Mesodermal cell (in vitro differentiated cells): ENCODE results near the gene IL1RL1. TPM values are rescaled to one million over a fixed set of nuclear protein-coding genes. Genes with fewer than 3 reads are reported as not detected.
A peak's percentile ranks its signal among the peaks of the same experiment; 100 is the strongest.

Source experiments
- H3K27ac ChIP-seq: 2 replicates; pipeline ENCODE4 v1.7.0; 2013; ENCODE audit warnings: mild to moderate bottlenecking, low read depth, low read length, moderate library complexity; ENCODE audit not compliant: severe bottlenecking
- H3K36me3 ChIP-seq: 2 replicates; pipeline ENCODE4 v1.7.1; 2013; ENCODE audit warnings: mild to moderate bottlenecking, low read length, moderate library complexity; ENCODE audit not compliant: control insufficient read depth, insufficient read depth
- H3K4me1 ChIP-seq: one replicate; pipeline ENCODE4 v1.7.1; 2013; ENCODE audit warnings: mild to moderate bottlenecking, low read length; ENCODE audit not compliant: insufficient read depth, control insufficient read depth, poor library complexity, severe bottlenecking
- H3K4me3 ChIP-seq: 2 replicates; pipeline ENCODE4 v1.7.0; 2013; ENCODE audit warnings: low read length, control low read depth, mild to moderate bottlenecking; ENCODE audit not compliant: insufficient read depth, poor library complexity, severe bottlenecking; ENCODE audit errors: extremely low read depth
- H3K9me3 ChIP-seq: 2 replicates; pipeline ENCODE4 v1.7.1; 2013; ENCODE audit warnings: mild to moderate bottlenecking, low read length, moderate library complexity; ENCODE audit not compliant: control insufficient read depth
- WGBS, 2 experiments: methylation state at CpG; one replicate each; pipeline ENCODE4 v1.1.5; 2013; ENCODE audit warnings: missing lambda C conversion rate in 2 of 2; ENCODE audit not compliant: insufficient coverage in 2 of 2; 5-methylcytosine and 5-hydroxymethylcytosine counted together
- polyA plus RNA-seq, 2 experiments: library from polyadenylated mRNA; stranded (reverse); fragments of 50-300 nt; gene quantifications; one replicate each; pipeline ENCODE4 v1.2.3, GENCODE V29; 2013

Gene IL1RL1
- polyA plus RNA-seq (2013, experiment 1 of 2): 2.6 TPM
- 1.4 TPM for polyA plus RNA-seq (2013, experiment 2 of 2)

DNA sequence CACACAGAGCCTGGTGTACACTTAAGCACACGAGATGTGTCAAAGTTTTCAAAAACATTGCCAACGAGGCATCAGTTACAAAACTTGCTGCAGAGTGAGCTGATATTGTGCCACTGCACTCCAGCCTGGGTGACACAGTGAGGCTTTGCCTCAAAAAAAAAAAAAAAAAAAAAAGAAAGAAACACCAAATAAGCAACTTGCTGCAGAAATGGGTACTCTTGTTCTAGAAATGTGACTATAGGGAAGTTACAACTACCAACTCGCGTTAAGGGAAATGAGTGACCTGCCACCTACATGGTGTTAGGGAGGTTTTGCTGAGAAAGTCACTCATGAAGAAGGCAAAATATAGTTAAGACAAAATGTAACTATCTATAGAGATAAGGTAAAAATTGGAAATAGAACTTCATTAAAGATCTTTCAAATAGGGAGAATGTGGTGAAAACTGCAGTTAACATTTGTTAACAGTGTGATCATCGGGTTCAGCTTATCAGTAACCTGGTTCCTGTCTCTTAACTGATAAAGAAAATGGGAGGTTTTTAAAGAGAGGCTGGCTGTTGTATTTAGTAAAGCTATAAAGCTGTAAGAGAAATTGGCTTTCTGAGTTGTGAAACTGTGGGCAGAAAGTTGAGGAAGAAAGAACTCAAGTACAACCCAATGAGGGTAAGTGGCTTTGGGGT lies at the start of gene IL1RL1:
Gene IL1RL1, plus strand, starts transcription at position 600 of the 677 bp plus-strand sequence. CDS start 26,702 bp downstream, outside the sequence.
- peaks cover 37% of the 10 kb centered on the region for H3K4me1 ChIP-seq
- no peaks in the 10 kb centered on the region for H3K9me3 ChIP-seq
- H3K36me3 ChIP-seq: no peaks in the 10 kb centered on the region
- no peak within 1 kb of the TSS for H3K4me3 ChIP-seq
- 83 to 86% methylated on average over 3 to 5 of the region's 5 CpGs for WGBS, 2 experiments
- peak within 1 kb of the TSS; percentile 16 for H3K27ac ChIP-seq

- no peak overlapping the region for H3K4me3 ChIP-seq
- H3K36me3 ChIP-seq: no peaks in the 10 kb centered on the region
- H3K4me1 ChIP-seq: no peaks in the 10 kb centered on the region
- H3K9me3 ChIP-seq: no peaks in the 10 kb centered on the region
- WGBS, 2 experiments: 91 to 92% methylated on average over 5 of the region's 6 CpGs
- no peak overlapping the region for H3K27ac ChIP-seq
Observed at GRCh38 chr2:102262216-102263129, 48.9 kb upstream of the IL1RL1 start.

GRCh38 chr2:102264952-102265351 lies 46.4 kb upstream of the IL1RL1 start:
- Histone ChIP-seq H3K9me3 (no peaks in the 10 kb centered on the region), H3K4me3 (no peak overlapping the region), H3K4me1 (peaks cover 4% of the 10 kb centered on the region), H3K27ac (no peak overlapping the region), H3K36me3 (no peaks in the 10 kb centered on the region)
- WGBS, 2 experiments: 38% methylated on average over 1 of the region's 2 CpGs; no CpG with 5 or more reads in 1 of the 2 experiments

DNA sequence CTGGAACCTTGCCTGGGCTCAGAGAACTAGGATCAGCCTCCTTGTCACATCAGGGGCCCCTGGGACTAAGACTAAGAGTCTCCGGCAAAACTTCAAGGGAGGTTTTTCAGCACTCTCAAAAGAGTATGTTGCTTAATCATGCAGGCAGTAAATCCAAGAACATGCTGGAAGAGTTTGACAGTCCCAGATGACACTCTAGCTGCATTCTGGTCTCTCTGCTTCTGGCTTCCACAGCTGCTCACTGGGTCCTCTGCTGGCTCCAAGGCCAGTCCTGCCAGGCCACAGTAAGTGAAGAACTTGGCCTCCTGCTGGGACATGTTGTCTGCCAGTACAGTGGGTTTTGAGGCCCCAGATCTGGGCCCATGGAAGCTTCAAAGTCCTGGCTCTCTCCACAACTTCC lies 45.2 kb upstream of the IL1RL1 start:
- WGBS, 2 experiments: 100% methylated on average over 1 of the region's 1 CpG
- Histone ChIP-seq H3K27ac (no peak overlapping the region), H3K4me3 (no peak overlapping the region), H3K36me3 (no peaks in the 10 kb centered on the region), H3K9me3 (no peaks in the 10 kb centered on the region), H3K4me1 (peaks cover 4% of the 10 kb centered on the region)

DNA sequence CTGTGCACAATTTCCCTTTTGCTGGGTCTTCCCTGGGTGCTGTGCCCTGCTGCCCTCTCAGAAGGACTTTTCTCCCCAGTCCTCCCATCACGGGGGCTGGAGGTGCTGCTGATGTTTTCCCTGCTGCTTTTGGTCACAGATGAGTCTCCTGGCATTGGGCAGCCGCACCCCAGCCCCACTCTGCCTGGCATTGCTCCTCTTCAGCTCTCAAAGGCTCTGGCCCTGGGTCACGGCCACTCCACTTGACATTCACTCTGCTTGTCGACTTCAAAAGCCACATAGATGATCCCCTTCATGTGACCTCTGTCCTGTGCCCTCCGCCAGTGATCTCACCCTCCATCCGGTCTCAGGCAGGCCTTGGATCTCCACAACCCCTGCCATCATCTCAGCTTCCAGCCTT lies 43.6 kb upstream of the IL1RL1 start:
- no peak overlapping the region for H3K4me3 ChIP-seq
- 88 to 95% methylated on average over 6 of the region's 6 CpGs for WGBS, 2 experiments
- H3K27ac ChIP-seq: no peak overlapping the region
- no peaks in the 10 kb centered on the region for H3K36me3 ChIP-seq
- peaks cover 2% of the 10 kb centered on the region for H3K9me3 ChIP-seq
- peaks cover 4% of the 10 kb centered on the region for H3K4me1 ChIP-seq

- H3K4me1 ChIP-seq: peaks cover 4% of the 10 kb centered on the region
- H3K36me3 ChIP-seq: no peaks in the 10 kb centered on the region
- no peak overlapping the region for H3K4me3 ChIP-seq
- 100% methylated on average over 3 to 4 of the region's 4 CpGs for WGBS, 2 experiments
- peak overlapping the region; percentile 78 for H3K27ac ChIP-seq
- H3K9me3 ChIP-seq: peaks cover 3% of the 10 kb centered on the region
Observed at GRCh38 chr2:102268510-102269199, 42.7 kb upstream of the IL1RL1 start.

- H3K27ac ChIP-seq: peak overlapping the region; percentile 78
- no peak overlapping the region for H3K4me3 ChIP-seq
- H3K4me1 ChIP-seq: peaks cover 4% of the 10 kb centered on the region
- peaks cover 3% of the 10 kb centered on the region for H3K9me3 ChIP-seq
- WGBS, 2 experiments: 96 to 100% methylated on average over 3 of the region's 4 CpGs
- no peaks in the 10 kb centered on the region for H3K36me3 ChIP-seq
Observed at GRCh38 chr2:102269200-102269524, 42.2 kb upstream of the IL1RL1 start.

- H3K4me3 ChIP-seq: no peak overlapping the region
- no peak overlapping the region for H3K27ac ChIP-seq
- WGBS, 2 experiments: 83 to 93% methylated on average over 2 to 3 of the region's 5 CpGs
- H3K9me3 ChIP-seq: peaks cover 8% of the 10 kb centered on the region
- H3K4me1 ChIP-seq: peaks cover 4% of the 10 kb centered on the region
- H3K36me3 ChIP-seq: no peaks in the 10 kb centered on the region
Observed at GRCh38 chr2:102271844-102272243, 39.5 kb upstream of the IL1RL1 start.

- Histone ChIP-seq H3K9me3 (peaks cover 8% of the 10 kb centered on the region), H3K27ac (no peak overlapping the region), H3K4me1 (peaks cover 3% of the 10 kb centered on the region), H3K36me3 (no peaks in the 10 kb centered on the region), H3K4me3 (no peak overlapping the region)
- WGBS, 2 experiments: 84 to 94% methylated on average over 6 of the region's 6 CpGs
Observed at GRCh38 chr2:102273619-102274211, 37.6 kb upstream of the IL1RL1 start.

- H3K4me3 ChIP-seq: no peak overlapping the region
- 100% methylated on average over 1 to 2 of the region's 2 CpGs for WGBS, 2 experiments
- H3K36me3 ChIP-seq: no peaks in the 10 kb centered on the region
- peaks cover 9% of the 10 kb centered on the region for H3K4me1 ChIP-seq
- no peak overlapping the region for H3K27ac ChIP-seq
- H3K9me3 ChIP-seq: peaks cover 8% of the 10 kb centered on the region
Observed at GRCh38 chr2:102276549-102277201, 34.7 kb upstream of the IL1RL1 start.
